ENCODE measurements around the gene CDC42BPG.

CDC42BPG gene, protein sequence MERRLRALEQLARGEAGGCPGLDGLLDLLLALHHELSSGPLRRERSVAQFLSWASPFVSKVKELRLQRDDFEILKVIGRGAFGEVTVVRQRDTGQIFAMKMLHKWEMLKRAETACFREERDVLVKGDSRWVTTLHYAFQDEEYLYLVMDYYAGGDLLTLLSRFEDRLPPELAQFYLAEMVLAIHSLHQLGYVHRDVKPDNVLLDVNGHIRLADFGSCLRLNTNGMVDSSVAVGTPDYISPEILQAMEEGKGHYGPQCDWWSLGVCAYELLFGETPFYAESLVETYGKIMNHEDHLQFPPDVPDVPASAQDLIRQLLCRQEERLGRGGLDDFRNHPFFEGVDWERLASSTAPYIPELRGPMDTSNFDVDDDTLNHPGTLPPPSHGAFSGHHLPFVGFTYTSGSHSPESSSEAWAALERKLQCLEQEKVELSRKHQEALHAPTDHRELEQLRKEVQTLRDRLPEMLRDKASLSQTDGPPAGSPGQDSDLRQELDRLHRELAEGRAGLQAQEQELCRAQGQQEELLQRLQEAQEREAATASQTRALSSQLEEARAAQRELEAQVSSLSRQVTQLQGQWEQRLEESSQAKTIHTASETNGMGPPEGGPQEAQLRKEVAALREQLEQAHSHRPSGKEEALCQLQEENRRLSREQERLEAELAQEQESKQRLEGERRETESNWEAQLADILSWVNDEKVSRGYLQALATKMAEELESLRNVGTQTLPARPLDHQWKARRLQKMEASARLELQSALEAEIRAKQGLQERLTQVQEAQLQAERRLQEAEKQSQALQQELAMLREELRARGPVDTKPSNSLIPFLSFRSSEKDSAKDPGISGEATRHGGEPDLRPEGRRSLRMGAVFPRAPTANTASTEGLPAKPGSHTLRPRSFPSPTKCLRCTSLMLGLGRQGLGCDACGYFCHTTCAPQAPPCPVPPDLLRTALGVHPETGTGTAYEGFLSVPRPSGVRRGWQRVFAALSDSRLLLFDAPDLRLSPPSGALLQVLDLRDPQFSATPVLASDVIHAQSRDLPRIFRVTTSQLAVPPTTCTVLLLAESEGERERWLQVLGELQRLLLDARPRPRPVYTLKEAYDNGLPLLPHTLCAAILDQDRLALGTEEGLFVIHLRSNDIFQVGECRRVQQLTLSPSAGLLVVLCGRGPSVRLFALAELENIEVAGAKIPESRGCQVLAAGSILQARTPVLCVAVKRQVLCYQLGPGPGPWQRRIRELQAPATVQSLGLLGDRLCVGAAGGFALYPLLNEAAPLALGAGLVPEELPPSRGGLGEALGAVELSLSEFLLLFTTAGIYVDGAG (N-terminal part only)
- long read RNA-seq, donor 1, full-length matches to known transcripts: 1 of 1 reads
- long read RNA-seq, donor 1, partial matches to known transcripts: 0 of 1 reads
- long read RNA-seq, donor 1, other reads (novel, unspliced or antisense): 0 of 1 reads
- long read RNA-seq, donor 2: 0 reads
- long read RNA-seq, donor 3: 0 reads
- long read RNA-seq, donor 4: 0 reads
- long read RNA-seq, donor 5: 0 reads
- long read RNA-seq, donor 6, full-length matches to known transcripts: 1 of 1 reads
- long read RNA-seq, donor 6, partial matches to known transcripts: 0 of 1 reads
- long read RNA-seq, donor 6, other reads (novel, unspliced or antisense): 0 of 1 reads
- long read RNA-seq, donor 7: 0 reads
- long read RNA-seq, donor 8, full-length matches to known transcripts: 1 of 1 reads
- long read RNA-seq, donor 8, partial matches to known transcripts: 0 of 1 reads
- long read RNA-seq, donor 8, other reads (novel, unspliced or antisense): 0 of 1 reads

DNA sequence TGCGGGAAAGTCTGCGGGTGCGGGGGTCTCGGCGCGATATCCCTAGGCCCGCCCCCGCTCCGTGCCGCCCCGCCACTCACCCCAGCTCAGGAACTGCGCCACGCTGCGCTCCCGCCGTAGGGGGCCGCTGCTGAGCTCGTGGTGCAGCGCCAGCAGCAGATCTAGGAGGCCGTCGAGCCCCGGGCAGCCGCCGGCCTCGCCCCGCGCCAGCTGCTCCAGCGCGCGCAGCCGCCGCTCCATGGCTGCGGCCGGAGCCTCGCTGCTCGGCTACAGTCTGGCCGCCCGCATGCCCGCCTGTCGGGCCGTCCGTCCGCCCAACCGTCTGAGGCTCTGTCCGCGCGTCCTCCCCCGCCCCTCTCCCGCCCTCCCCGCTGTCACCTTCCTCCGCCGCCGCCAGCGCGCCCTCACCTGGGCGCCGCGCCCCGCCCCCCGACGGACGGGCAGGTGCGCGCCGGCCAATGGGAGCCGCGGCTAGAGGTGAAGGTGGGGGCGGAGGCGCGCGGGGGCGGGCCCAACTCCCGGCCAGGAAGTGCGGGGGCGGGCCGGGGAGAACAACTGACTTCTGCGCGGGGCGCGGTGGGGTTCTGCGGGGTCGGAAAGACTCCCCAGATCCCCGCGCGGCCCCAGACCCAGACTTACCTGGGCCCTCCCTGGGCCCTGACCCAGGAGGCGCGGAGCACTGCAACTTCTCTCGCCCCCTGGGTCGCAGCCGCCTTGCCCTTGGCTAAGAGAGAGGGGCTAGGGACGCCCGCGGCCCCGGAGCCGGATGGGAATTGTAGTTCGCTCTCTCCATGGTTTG lies at the start of gene CDC42BPG:
CDC42BPG (minus strand) TSS at position 324 of the 799 bp plus-strand sequence; CDS start at position 240, 84 bp downstream.
- peak; percentile 83 for DNase-seq

DNA sequence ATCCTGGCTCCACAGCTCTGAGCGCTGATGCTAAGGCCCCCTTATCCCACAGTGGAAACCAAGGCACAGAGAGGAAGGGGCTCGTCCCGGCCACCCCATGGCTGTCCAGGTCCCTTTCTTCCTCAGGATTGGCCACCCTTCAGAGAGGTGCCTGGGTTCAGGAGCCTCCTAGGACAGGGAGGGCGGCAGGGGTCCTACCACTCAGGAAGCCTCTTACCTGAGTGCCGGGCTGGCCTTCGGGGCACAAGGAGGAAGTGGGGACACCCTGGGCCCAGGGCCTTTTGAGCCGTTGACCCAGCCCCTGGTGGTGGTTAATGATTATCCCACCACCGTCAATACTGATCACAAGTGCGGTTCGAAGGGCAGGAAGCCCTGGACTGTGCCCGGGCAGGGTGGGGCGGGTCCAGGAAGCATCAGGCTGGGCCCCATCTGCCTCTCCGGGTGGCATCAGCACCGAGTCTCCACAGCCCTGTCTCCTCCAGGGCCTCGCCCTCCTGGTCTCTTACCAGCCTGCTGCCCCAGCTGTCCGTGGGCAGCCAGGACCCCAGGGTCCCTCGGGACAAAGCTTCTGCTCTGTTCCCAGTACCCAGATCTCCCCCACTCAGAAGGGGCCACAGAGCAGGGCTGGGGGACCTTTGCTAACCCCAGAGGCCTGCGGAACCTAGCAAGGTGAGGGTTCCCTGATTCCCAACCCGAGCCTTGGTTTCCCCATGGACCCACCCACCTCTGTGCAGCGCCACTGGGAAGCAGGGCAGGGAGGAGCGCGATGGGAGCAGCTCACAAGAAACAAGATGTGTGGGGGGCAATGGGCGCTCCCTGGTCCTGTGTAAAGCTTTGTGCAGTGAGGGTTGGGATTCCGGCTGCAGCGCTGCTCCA lies 49.0 kb upstream of the CDC42BPG start:
- DNase-seq: no peak

DNA sequence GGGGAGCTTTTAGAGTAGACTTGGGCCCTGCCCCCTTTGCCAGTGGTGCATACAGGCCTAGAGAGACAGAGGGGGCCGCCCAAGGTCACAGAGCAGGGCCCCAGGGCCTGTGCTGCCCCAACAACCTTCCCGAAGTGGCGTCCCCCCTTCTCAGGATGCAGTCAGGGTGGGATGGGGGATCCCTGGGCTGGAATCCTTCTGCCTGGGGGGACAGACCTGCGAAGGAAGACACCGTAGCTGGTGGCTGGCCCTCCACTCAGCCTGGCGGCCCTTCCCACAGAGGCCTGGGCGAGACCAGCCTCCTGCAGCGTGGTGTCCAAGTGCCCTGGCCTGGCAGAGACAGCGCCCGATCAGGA lies 48.4 kb upstream of the CDC42BPG start:
- no peak for DNase-seq

DNA sequence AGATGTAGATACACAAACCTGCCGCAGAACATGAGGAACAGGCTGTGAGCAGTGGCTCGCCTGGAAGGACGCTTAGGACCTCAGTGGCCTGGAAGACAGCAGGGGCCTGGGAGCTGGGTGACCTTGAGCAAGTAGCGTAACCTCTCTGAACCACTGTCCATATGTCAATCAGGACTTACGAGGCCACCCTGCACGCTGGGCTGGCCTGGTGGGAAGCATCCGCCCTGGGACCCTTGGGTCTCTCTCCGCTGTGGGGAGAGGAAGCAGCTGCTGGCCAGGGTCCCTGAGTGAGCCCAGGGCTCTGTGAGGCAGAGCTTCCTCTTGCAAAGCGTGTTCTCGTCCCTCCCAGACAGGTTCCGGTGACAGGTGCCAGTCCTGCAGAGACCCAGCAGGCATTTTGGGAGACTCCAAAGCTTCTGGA lies 48.0 kb upstream of the CDC42BPG start:
- DNase-seq: no peak

DNA sequence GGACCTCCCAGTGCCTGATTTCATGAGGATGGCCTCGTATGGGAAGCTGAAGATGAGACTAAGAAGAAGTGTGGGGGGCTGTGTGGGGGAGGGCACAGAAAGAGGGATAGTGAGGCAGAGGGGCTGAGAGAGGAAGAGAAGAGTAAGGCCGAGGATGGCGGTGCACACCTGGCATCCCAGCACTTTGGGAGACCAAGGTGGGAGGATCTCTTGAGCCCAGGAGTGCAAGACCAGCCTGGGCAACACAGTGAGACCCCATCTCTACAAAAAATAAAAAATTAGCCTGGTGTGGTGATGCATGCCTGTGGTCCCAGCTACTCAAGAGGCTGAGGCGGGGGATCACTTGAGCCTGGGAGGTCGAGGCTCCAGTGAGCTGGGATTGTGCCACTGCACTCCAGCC lies 47.4 kb upstream of the CDC42BPG start:
- DNase-seq: no peak

DNA sequence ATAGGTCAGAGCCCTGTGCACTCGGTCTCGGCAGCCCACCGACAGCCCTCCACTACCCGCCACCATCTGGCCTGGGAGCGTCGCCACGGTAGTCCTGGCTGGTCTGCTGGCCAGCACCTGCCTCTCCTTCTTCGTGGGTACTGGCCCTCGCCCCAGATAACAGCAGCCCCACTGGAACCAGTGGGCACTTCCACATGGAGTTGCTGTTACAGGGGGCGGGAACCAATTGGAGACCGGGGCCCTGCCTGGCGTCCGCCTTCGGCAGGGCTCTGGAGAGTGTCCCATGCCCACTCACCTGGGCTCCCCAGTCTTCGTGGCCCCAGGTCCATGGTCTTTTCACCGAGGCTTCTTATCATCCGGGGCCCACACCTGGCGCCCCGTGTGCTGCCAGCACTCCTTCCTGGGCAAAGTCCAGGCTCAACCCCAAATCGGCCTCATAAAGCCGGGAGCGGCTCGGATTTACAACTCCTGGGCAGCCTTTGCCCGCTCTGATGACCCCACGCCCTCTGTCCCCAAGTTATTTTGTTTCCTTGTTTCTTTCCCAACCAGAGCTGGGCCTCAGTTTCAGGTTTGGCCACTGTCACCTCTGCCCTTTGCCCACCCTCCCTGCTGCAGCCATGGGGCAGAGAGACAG lies 46.9 kb upstream of the CDC42BPG start:
- DNase-seq: no peak

DNA sequence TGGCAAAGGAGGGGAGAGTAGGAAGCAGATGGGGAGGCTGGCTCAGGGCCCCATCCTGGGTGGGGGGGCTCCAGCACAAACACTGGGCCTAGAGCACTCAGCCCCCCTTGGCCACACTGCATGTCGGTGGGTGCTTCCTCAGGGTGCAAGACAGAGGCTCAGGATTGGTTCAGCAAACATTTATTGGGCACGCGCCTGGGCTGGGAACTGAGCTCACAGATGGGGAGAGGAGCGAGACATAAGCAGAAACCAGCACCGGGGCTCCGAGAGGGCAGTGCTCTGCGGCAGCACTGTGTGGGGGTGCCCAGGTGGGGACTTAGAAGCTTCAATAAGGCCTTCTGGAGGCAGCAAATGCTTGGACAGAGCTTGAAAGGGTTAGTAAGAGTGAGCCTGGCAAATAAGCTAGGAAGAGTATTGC lies 46.1 kb upstream of the CDC42BPG start:
- DNase-seq: no peak

DNA sequence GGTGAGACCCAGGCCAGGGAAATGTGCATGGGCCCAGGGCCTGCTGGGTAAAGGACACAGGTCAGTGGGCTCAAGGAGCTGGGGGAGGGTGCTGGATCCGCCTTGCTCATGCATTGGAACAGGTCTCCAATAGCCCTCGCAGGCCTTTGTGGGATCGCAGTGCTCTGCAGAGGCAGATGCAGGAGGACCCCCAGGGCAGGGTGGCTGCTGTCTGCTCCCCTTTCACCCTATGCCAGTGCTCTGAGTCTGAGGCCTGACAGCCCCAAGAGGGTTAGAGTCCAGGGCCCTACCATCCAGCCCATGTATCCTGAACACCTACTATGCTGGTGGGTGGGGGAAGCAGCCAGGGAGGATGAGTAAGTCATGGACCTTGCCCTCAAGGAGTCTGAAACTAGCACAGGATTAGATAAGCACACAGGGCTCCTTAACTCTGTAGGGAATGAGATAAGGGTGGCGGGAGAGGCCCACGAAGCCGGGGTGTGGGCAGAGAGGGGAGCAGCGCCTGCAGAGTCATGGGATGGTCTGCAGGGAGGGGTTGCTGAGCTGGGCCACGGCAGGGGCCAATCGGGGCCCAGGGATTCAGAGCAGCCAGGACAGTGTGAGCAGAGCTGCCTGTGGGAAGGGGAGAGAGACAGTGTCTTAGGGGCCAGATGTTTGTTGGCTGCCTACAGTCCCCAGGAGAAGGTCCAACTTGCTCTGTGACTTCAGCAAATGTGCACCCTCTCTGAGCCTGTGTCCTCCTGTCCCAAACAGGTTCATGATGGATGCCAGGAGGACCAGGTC lies 44.5 kb upstream of the CDC42BPG start:
- peak; percentile 54 for DNase-seq

DNA sequence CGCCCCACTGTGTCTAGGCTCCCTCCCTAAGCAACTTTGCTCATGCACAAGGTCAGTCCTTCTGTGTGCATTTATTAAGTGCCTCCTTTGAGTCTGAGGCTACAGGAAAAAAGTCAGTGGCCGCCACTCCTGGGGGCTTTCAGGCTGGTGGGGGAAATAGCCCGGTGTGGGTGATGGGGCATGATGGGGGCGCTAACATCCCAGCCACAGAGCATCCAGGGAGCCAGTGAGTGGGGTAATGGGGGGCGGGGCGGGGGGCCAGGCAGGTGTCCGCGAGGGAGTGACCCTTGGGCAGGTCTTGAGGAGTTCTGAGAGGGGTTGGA lies 43.9 kb upstream of the CDC42BPG start:
- no peak for DNase-seq

DNA sequence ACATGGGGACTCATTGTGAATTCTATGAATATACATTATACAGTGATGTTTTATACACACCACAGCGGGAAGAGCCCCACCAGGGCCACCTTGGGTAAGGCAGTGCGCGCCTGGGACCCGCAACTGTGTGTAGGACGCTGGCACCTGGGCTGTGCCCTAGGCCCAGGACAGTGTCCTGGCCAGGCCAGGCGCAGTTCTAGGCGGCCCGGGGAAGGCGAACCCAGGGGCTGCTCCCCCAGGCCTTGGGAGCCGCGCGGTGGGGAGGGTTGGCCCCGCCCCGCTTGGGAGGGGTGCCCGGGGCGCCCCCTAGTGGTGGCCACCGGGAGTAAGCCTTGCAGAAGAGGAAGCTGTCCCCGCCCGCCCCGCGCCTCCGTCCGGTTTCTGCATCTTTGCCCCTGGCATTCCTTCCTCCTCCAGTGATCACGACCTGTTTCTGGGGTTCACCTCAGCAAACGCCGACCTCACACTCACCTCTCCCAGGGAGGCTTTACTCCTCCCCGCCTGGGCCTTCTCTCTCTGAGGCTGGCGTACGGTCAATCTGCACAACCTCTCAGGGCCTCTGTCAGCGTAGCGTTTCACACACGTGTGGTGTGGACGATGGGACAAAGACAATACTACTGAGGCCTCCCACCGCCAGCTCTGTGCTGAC lies 43.4 kb upstream of the CDC42BPG start:
- DNase-seq: peak; percentile 88

DNA sequence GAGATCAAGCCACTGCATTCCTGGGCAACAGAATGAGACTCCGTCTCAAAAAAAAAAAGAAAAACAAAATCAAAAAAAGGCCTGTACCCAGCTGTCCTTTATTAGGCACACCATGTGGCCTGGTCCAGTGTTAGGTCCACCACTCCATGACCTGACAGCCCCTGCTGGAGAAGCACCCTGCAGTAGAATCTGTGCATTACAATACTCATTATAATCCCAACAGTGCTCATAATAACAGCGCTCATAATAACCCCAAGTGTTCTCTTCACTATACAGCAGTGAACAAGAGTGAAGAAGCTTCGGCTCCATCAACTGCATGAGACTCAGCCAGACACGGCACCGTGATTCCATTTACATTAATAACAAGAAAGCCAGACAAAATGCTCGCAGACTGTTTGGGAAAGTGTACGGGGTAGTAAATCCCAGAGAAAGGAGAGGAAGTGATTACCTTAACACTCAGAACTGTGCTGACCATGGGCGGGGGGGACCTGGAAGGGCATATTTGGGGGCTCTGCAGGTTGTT lies 42.8 kb upstream of the CDC42BPG start:
- no peak for DNase-seq

DNA sequence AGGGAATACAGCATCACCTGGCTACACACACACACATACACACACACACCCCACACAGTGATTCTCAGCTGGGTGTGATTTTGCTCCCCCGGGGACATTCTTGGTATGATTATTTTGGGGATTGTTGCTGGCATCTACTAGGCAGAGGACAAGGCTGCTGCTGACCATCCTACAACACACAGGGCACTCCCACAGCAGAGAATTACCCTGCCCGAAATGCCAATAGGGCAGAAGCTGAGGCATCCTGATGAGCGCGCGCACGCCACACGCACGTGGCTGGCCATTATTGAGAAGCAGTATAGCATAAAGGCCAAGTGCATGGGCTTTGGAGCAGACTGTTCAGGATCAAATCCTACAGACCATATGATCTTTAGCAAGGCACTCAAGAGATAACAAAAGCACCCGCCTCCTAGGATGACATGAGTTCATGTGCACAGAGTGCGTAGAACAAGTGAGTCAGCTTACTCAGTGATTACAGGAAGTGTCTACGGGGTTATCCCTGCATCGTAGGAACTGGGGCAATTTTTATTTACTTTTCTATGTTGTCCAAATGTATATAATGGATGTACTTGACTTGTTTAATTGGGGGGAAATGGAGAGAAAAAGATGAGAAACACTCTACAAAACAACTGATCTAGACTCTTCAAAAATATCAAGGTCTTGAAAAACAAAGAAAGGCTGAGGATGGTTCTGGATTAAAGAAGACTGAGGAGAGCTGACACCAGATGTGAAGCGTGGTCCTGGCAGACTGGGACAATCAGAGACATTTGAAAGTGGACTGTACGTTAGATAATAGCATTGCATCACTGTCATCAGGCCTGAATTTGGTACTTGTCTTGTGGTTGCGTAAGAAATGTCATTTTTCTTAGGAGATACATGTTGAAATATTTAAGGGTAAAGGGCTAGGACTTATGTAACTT lies 41.2 kb upstream of the CDC42BPG start:
- no peak for DNase-seq

DNA sequence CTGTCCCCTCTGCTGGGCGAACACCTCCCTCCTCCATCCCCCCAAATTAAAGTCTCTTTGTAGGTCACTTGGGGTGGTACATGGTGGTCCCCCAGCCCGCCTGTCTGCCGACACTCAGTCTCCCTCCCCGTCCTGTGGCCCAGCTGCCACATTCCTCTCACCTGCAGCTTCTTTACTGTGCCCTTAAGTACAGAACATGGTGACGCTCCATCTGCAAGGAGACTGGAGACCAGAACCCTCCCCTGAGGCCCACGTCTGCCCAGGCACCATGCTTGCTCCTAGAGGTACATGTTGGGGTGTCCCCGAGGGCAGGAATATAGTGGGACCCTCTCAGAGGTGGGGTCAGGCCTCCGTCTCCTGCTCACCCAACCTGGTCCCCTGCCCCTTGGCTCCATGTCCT lies 39.6 kb upstream of the CDC42BPG start:
- no peak for DNase-seq

DNA sequence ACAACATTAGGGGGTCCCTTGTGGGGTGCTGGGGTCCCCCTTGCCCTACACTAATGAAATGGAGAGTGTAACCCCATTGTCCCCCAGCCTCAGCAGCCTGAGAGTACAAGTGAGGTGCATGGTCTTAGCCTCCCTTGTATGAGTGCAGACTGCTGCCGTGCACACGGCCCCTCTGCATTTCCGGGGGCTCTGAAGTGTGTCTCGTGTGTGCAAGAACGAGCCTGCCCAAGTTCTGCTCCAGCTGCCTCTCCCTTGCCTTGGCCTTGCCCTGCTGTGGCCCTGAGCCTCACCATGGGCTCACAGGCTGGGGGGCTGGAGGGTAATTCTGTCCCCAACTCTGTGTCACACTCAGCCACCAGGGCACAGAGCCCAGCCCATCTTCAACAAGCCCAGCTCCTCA lies 39.1 kb upstream of the CDC42BPG start:
- no peak for DNase-seq

DNA sequence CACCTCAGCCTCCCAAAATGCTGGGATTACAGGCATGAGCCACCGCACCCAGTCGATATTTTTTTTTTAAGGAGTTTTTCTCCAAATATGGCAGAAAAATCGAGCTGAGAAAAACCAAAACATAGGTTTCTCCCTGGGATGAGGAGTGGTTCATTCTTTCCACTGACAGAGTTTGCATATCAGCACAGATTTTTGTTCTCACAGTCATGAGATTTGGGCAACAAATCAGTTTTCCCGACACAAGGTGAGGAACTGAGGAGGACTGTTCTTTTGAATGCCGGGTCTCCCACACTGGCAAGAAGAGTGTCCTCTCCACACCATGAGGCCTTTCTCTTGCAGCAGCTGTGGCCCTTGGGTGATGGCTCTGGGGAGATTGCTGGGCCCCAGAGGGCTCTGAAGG lies 37.8 kb upstream of the CDC42BPG start:
- no peak for DNase-seq

DNA sequence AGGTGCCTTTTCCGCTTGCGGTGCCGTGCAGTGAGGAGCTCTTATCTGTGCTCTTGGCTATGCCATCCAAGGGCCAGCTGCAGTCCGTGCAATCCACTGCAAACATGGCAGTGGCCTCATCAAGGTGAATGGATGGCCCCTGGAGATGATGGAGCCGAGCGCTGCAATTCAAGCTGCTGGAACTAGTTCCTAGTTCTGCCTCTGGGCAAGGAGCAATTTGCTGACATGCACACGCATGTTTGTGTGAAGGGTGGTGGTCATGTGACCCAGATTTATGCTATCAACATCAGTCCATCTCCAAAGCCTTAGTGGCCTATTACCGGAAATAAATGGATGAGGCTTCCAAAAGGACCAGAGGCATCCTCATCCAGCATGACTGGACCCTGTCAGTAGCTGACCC lies 37.0 kb upstream of the CDC42BPG start:
- DNase-seq: no peak
